MM.1S (cell line): ENCODE data around the gene UFC1.

Experiments used
- DNase-seq: peaks from one replicate; pipeline ENCODE4 v3.0.0-alpha.2; 2015
- H2AFZ ChIP-seq: fragments of 300-600 bp; sonication (generic); 2 replicates; pipeline ENCODE4 v1.6.0; 2016; ENCODE audit warnings: antibody characterized with exemption, low read length
- H3F3A ChIP-seq: fragments of 300-600 bp; sonication (generic); 2 replicates; pipeline ENCODE4 v1.6.1; 2016; ENCODE audit warnings: mild to moderate bottlenecking, antibody characterized with exemption, low read length, moderate library complexity, mixed read lengths; ENCODE audit not compliant: insufficient read depth
- H3K27ac ChIP-seq: fragments of 300-600 bp; sonication (generic); 2 replicates; pipeline ENCODE4 v1.5.1; 2016; ENCODE audit warnings: mild to moderate bottlenecking, low read length
- H3K27me3 ChIP-seq: fragments of 300-600 bp; sonication (generic); replicated peaks from 2 replicates; pipeline ENCODE4 v1.6.0; 2016; ENCODE audit warnings: low read length; ENCODE audit not compliant: insufficient read depth
- H3K36me3 ChIP-seq: fragments of 300-600 bp; sonication (generic); replicated peaks from 2 replicates; pipeline ENCODE4 v1.6.1; 2016; ENCODE audit warnings: mild to moderate bottlenecking, low read length, mixed read lengths; ENCODE audit not compliant: insufficient read depth
- H3K4me1 ChIP-seq: fragments of 300-600 bp; sonication (generic); 2 replicates; pipeline ENCODE4 v1.6.1; 2016; ENCODE audit warnings: low read length, mixed read lengths
- H3K4me2 ChIP-seq: fragments of 300-600 bp; sonication (generic); 2 replicates; pipeline ENCODE4 v1.6.0; 2016; ENCODE audit warnings: low read depth, low read length
- H3K4me3 ChIP-seq: fragments of 300-600 bp; sonication (generic); 2 replicates; pipeline ENCODE4 v1.5.1; 2016; ENCODE audit warnings: low read length, mixed read lengths
- H3K79me2 ChIP-seq: fragments of 300-600 bp; sonication (generic); 2 replicates; pipeline ENCODE4 v1.6.1; 2016; ENCODE audit warnings: mixed run types, low read length, mixed read lengths
- H3K9ac ChIP-seq: fragments of 300-600 bp; sonication (generic); 2 replicates; pipeline ENCODE4 v1.6.1; 2016; ENCODE audit warnings: low read length, mixed read lengths
- H3K9me2 ChIP-seq: fragments of 300-600 bp; sonication (generic); replicated peaks from 2 replicates; pipeline ENCODE4 v1.6.1; 2016; ENCODE audit warnings: mild to moderate bottlenecking, low read length, mixed read lengths; ENCODE audit not compliant: insufficient read depth
- H3K9me3 ChIP-seq: fragments of 300-600 bp; sonication (generic); replicated peaks from 2 replicates; pipeline ENCODE4 v1.6.1; 2016; ENCODE audit warnings: mild to moderate bottlenecking, low read length, mixed read lengths; ENCODE audit not compliant: insufficient read depth
- H4K20me1 ChIP-seq: fragments of 300-600 bp; sonication (generic); 2 replicates; pipeline ENCODE4 v1.6.1; 2016; ENCODE audit warnings: mild to moderate bottlenecking, low read length, moderate library complexity, mixed read lengths; ENCODE audit not compliant: insufficient read depth
- EZH2 ChIP-seq: fragments of 300-600 bp; sonication (generic); optimal IDR thresholded peaks from 2 replicates; pipeline ENCODE3; 2017; ENCODE audit warnings: low read depth, mild to moderate bottlenecking, antibody characterized with exemption, low read length, mixed read lengths
- EZH2phosphoT487 ChIP-seq: fragments of 300-600 bp; sonication (generic); IDR thresholded peaks from 2 replicates; pipeline ENCODE4 v1.6.1; 2018; ENCODE audit warnings: antibody characterized with exemption, low read length
- TF ChIP-seq, protein P1 (sequence below): fragments of 300-600 bp; sonication (generic); IDR thresholded peaks from 2 replicates; pipeline ENCODE4 v1.5.1; 2016; ENCODE audit warnings: antibody characterized with exemption, low read length, mixed read lengths

Gene UFC1

DNA sequence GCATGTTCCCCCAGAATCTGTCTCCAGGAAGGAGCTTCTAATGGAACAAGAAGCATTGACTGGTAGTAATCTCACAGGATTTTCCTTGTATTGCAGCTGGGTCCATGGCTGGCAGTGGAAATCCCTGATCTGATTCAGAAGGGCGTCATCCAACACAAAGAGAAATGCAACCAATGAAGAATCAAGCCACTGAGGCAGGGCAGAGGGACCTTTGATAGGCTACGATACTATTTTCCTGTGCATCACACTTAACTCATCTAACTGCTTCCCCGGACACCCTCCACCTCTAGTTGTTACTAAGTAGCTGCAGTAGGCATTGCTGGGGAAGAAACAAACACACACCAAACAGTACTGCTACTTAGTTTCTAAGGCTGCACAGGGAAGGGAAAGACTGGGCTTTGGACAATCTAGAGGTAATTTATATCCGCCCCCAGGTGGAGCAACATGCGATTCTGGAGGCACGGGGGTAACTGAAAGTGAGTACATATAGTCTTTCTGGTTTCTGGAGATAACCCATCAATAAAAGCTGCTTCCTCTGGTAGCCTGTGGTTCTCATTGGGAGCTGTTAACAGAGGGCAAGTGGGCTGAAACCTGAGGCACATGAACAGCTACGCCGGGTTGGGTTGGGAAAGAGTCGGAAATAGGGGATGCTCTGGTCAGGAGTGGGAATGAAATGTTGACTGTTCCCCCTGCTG, 4.7 kb downstream of the UFC1 start:
- H3K9ac ChIP-seq: peak overlapping the region; percentile 87; the same call in 1 of the 2 replicates
- H2AFZ ChIP-seq: no peak overlapping the region; the same call in 1 of the 2 replicates
- no peaks in the 10 kb centered on the region for H4K20me1 ChIP-seq
- H3K79me2 ChIP-seq: peaks cover 40% of the 10 kb centered on the region
- peaks cover 5% of the 10 kb centered on the region; the same call in 1 of the 2 replicates for H3K36me3 ChIP-seq
- H3K9me2 ChIP-seq: no peaks in the 10 kb centered on the region
- H3F3A ChIP-seq: peaks cover 22% of the 10 kb centered on the region
- peak; percentile 41 for DNase-seq
- H3K9me3 ChIP-seq: no peaks in the 10 kb centered on the region
- peaks cover 31% of the 10 kb centered on the region for H3K4me1 ChIP-seq
- H3K27me3 ChIP-seq: no peaks in the 10 kb centered on the region
- no peak for TF ChIP-seq EZH2
- TF ChIP-seq EZH2phosphoT487: no peak
- TF ChIP-seq, protein P1, sequence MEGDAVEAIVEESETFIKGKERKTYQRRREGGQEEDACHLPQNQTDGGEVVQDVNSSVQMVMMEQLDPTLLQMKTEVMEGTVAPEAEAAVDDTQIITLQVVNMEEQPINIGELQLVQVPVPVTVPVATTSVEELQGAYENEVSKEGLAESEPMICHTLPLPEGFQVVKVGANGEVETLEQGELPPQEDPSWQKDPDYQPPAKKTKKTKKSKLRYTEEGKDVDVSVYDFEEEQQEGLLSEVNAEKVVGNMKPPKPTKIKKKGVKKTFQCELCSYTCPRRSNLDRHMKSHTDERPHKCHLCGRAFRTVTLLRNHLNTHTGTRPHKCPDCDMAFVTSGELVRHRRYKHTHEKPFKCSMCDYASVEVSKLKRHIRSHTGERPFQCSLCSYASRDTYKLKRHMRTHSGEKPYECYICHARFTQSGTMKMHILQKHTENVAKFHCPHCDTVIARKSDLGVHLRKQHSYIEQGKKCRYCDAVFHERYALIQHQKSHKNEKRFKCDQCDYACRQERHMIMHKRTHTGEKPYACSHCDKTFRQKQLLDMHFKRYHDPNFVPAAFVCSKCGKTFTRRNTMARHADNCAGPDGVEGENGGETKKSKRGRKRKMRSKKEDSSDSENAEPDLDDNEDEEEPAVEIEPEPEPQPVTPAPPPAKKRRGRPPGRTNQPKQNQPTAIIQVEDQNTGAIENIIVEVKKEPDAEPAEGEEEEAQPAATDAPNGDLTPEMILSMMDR: no peak
- H3K4me2 ChIP-seq: peak overlapping the region; percentile 70
- peak overlapping the region; percentile 71 for H3K4me3 ChIP-seq
- H3K27ac ChIP-seq: peak overlapping the region; percentile 46; the same call in 1 of the 2 replicates

DNA sequence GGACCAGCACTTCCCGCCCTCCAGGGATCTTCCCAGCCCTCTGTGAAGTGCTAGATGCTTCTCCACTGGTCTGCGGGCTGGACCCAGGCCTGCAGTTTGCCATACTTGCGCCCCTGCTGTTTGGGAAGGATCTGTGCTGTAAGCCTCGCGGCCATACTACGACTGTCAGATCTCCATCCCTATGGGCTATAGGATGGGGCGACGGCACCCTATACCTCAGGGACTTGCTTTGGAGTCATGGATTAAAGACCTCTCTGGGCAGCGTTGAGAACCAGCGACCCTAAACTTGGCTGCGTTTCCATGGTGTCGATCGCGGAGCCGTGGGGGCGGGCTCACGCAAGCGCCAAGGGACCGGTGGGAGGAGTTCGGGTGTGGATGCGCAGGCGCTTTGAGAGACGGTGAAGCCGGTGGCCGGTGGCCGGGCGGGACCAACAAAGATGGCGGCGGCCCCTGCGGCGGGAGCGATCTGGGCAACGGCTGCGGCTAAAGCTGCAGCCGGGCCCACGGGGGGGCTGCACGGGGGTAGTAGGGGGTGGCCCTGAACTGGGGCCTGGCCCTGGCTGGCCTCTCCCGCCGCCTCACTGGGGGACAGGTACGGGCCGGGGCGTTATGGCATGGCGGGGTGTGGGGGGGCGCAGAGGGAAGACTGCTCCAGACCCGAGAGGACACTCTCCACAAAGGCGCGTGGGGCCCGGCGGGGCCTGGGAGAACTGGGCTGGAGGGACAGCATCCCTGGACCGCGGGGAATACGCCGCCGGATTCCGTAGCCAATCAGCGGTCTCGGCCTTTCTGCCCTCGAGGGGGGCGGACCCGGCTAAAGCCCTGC, 5.5 kb downstream of the UFC1 start, which contains the start of gene USP21:
USP21 (plus strand) TSS at position 414 of the 826 bp plus-strand sequence. CDS start 1,141 bp downstream, outside the sequence.
- Histone ChIP-seq H3K4me3 (peak within 1 kb of the TSS; percentile 71), H3K79me2 (peaks cover 36% of the 10 kb centered on the region), H3K9me2 (no peaks in the 10 kb centered on the region), H4K20me1 (no peaks in the 10 kb centered on the region), H3K36me3 (peaks cover 5% of the 10 kb centered on the region; the same call in 1 of the 2 replicates), H3K9ac (peak within 1 kb of the TSS; percentile 87), H3K4me1 (peaks cover 31% of the 10 kb centered on the region), H2AFZ (peak within 1 kb of the TSS; percentile 67), H3K27ac (peak within 1 kb of the TSS; percentile 46; the same call in 1 of the 2 replicates), H3K9me3 (no peaks in the 10 kb centered on the region), H3K27me3 (no peaks in the 10 kb centered on the region), H3F3A (peaks cover 16% of the 10 kb centered on the region), H3K4me2 (peak within 1 kb of the TSS; percentile 70)
- no peak for TF ChIP-seq EZH2
- TF ChIP-seq, protein P1: peak; percentile 56
- peak; percentile 96 for DNase-seq

DNA sequence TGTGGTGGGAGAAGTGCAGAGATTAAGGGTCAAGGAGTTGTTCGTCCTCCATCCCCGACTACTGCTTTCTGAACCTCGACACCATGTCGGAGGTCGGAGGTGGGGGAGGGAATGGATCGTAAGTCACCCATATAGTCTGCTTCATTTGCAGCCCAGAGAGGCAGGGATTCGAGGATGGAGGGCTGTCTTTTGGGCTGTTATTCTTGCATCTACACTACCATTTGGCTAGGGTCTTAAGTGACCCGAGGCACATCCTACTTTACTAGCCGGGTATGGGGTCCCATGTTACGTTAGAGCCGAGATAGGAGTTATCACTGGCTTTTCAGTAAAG, 6.1 kb downstream of the UFC1 start:
- H3K79me2 ChIP-seq: peaks cover 31% of the 10 kb centered on the region
- peaks cover 5% of the 10 kb centered on the region; the same call in 1 of the 2 replicates for H3K36me3 ChIP-seq
- H3K4me3 ChIP-seq: peak overlapping the region; percentile 71
- H3K4me1 ChIP-seq: peaks cover 27% of the 10 kb centered on the region
- no peak for DNase-seq
- TF ChIP-seq EZH2: no peak
- no peak for TF ChIP-seq EZH2phosphoT487
- TF ChIP-seq, protein P1: no peak
- H4K20me1 ChIP-seq: no peaks in the 10 kb centered on the region
- H3K9me3 ChIP-seq: no peaks in the 10 kb centered on the region
- H2AFZ ChIP-seq: peak overlapping the region; percentile 67
- H3K4me2 ChIP-seq: peak overlapping the region; percentile 70
- H3K27ac ChIP-seq: peak overlapping the region; percentile 46; the same call in 1 of the 2 replicates
- peaks cover 16% of the 10 kb centered on the region for H3F3A ChIP-seq
- no peaks in the 10 kb centered on the region for H3K9me2 ChIP-seq
- no peaks in the 10 kb centered on the region for H3K27me3 ChIP-seq
- peak overlapping the region; percentile 87 for H3K9ac ChIP-seq
